ENCODE measurements around the gene ZNF765. TPM values are rescaled to one million over a fixed set of nuclear protein-coding genes. Genes with fewer than 3 reads are reported as not detected.
"Not testable (repeated sequence)": the region's sequence is repeated elsewhere in the genome, so short reads cannot be mapped to it uniquely, and the experiment has no call there.

ZNF765 gene
- total RNA-seq, 1 experiment from 2014 or later, result 23.6 TPM

GRCh38 chr19:53455828-53456227 is 60.9 kb downstream of the ZNF765 start:
- H3K9me3 Mint-ChIP-seq, result peaks cover 50% of the 10 kb centered on the region
- ATAC-seq (no peak), DNase-seq (ENCODE audit: low spot score) (no peak)
- peaks cover 76% of the 10 kb centered on the region for H3K36me3 Mint-ChIP-seq
- H3K4me3 Mint-ChIP-seq, result no peak overlapping the region
- H3K27me3 Mint-ChIP-seq (ENCODE audit: low read depth), result no peaks in the 10 kb centered on the region; the same call in 1 of the 2 replicates
- ChIA-PET CTCF (no interaction called here), POLR2A (no interaction called here)
- no peak overlapping the region for H3K27ac Mint-ChIP-seq
- H3K4me1 Mint-ChIP-seq, result peaks cover 12% of the 10 kb centered on the region
- TF ChIP-seq NFYB (CRISPR knock-in tag; conservative IDR thresholded peaks at IDR 0.05; ENCODE audit: low read depth) (no peak), CREM (CRISPR knock-in tag; IDR thresholded peaks at IDR 0.05) (no peak)
- TF ChIP-seq, protein P1, sequence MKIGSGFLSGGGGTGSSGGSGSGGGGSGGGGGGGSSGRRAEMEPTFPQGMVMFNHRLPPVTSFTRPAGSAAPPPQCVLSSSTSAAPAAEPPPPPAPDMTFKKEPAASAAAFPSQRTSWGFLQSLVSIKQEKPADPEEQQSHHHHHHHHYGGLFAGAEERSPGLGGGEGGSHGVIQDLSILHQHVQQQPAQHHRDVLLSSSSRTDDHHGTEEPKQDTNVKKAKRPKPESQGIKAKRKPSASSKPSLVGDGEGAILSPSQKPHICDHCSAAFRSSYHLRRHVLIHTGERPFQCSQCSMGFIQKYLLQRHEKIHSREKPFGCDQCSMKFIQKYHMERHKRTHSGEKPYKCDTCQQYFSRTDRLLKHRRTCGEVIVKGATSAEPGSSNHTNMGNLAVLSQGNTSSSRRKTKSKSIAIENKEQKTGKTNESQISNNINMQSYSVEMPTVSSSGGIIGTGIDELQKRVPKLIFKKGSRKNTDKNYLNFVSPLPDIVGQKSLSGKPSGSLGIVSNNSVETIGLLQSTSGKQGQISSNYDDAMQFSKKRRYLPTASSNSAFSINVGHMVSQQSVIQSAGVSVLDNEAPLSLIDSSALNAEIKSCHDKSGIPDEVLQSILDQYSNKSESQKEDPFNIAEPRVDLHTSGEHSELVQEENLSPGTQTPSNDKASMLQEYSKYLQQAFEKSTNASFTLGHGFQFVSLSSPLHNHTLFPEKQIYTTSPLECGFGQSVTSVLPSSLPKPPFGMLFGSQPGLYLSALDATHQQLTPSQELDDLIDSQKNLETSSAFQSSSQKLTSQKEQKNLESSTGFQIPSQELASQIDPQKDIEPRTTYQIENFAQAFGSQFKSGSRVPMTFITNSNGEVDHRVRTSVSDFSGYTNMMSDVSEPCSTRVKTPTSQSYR (CRISPR knock-in tag; IDR thresholded peaks at IDR 0.05), result no peak

GRCh38 chr19:53460131-53460721 is 65.3 kb downstream of the ZNF765 start:
- POLR2A ChIA-PET, result interaction anchor here (0.6 kb wide), 1 partner anchor 10 kb away, joined by 5 read pairs; no protein-coding TSS in a partner anchor
- peaks cover 35% of the 10 kb centered on the region for H3K36me3 Mint-ChIP-seq
- peaks cover 32% of the 10 kb centered on the region for H3K9me3 Mint-ChIP-seq
- CTCF ChIA-PET, result interaction anchor here (1.0 kb wide), 1 partner anchor 52 kb away, joined by 3 read pairs; no protein-coding TSS in a partner anchor
- H3K4me1 Mint-ChIP-seq, result peaks cover 29% of the 10 kb centered on the region
- DNase-seq (ENCODE audit: low spot score); H3K4me3 Mint-ChIP-seq; H3K27me3 Mint-ChIP-seq (ENCODE audit: low read depth); ATAC-seq: not testable (repeated sequence)
- peak overlapping the region; percentile 85 for H3K27ac Mint-ChIP-seq

DNA sequence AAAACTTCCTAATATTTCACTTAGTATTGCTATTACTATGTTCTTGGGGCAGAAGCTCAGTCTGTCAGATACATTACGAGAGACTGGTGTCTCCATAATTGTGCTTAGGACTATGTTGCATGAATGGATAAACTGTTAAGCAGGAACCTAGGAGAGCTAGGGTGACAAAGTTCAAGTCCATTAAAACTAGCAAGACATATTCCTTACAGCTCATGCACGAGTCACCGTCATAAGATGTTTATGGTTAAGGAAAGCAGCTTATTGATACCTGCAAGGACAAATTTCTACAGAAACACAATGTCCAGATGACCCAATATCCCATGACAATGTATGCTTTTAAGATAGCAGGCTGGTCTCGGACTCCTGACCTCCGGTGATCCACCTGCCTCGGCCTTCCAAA is 66.9 kb downstream of the ZNF765 start:
- Mint-ChIP-seq H3K4me1 (peaks cover 35% of the 10 kb centered on the region), H3K9me3 (peaks cover 16% of the 10 kb centered on the region), H3K27ac (no peak overlapping the region), H3K27me3 (ENCODE audit: low read depth) (peaks cover 8% of the 10 kb centered on the region), H3K36me3 (peaks cover 19% of the 10 kb centered on the region), H3K4me3 (no peak overlapping the region)
- CTCF ChIA-PET, result interaction anchor here (2.2 to 3.2 kb wide), 2 partner anchors 37 to 59 kb away, joined by 10 to 20 read pairs; no protein-coding TSS in a partner anchor
- TF ChIP-seq TEAD4 (CRISPR knock-in tag; IDR thresholded peaks at IDR 0.05) (no peak), ZNF671 (CRISPR knock-in tag; IDR thresholded peaks at IDR 0.05) (no peak), NR1H2 (CRISPR knock-in tag; IDR thresholded peaks at IDR 0.05) (no peak)
- no peak for DNase-seq (ENCODE audit: low spot score)
- no peak for ATAC-seq
- POLR2A ChIA-PET, result no interaction called here

GRCh38 chr19:53462861-53463260 is 67.9 kb downstream of the ZNF765 start:
- peaks cover 9% of the 10 kb centered on the region for H3K9me3 Mint-ChIP-seq
- ATAC-seq (no peak), DNase-seq (ENCODE audit: low spot score) (no peak)
- peaks cover 10% of the 10 kb centered on the region for H3K36me3 Mint-ChIP-seq
- H3K4me1 Mint-ChIP-seq, result peaks cover 35% of the 10 kb centered on the region
- peak overlapping the region; percentile 10; the same call in 1 of the 2 replicates for H3K27ac Mint-ChIP-seq
- peaks cover 8% of the 10 kb centered on the region for H3K27me3 Mint-ChIP-seq (ENCODE audit: low read depth)
- H3K4me3 Mint-ChIP-seq, result peak overlapping the region; percentile 68
- POLR2A ChIA-PET, result interaction anchor here (0.8 kb wide), 1 partner anchor 58 kb away, joined by 3 read pairs; no protein-coding TSS in a partner anchor
- CTCF ChIA-PET, result interaction anchor here (0.6 to 3.2 kb wide), 13 partner anchors 11 to 480 kb away, joined by 3 to 20 read pairs (median 5); partner anchors contain the start of genes ZNF761 and ZNF765
- TF ChIP-seq KAT7 (CRISPR knock-in tag; IDR thresholded peaks at IDR 0.05; ENCODE audit: borderline replicate concordance), result no peak
- TF ChIP-seq ZNF532 (CRISPR knock-in tag; IDR thresholded peaks at IDR 0.05; ENCODE audit: borderline replicate concordance), result no peak
- TF ChIP-seq SMAD4 (CRISPR knock-in tag; IDR thresholded peaks at IDR 0.05), result no peak
- no peak for TF ChIP-seq CTCF (IDR thresholded peaks at IDR 0.05)
- no peak for TF ChIP-seq SOX15 (CRISPR knock-in tag; IDR thresholded peaks at IDR 0.05)
- no peak for TF ChIP-seq TCF7 (CRISPR knock-in tag; IDR thresholded peaks at IDR 0.05; ENCODE audit: low read depth)
- no peak for TF ChIP-seq TP53 (CRISPR knock-in tag; IDR thresholded peaks at IDR 0.05)
- no peak for TF ChIP-seq SMAD3 (CRISPR knock-in tag; IDR thresholded peaks at IDR 0.05; ENCODE audit: borderline replicate concordance)
- no peak for TF ChIP-seq CBFB (CRISPR knock-in tag; IDR thresholded peaks at IDR 0.05; ENCODE audit: low read depth)
- no peak for TF ChIP-seq NFYB (CRISPR knock-in tag; conservative IDR thresholded peaks at IDR 0.05; ENCODE audit: low read depth)
- TF ChIP-seq, protein P2, sequence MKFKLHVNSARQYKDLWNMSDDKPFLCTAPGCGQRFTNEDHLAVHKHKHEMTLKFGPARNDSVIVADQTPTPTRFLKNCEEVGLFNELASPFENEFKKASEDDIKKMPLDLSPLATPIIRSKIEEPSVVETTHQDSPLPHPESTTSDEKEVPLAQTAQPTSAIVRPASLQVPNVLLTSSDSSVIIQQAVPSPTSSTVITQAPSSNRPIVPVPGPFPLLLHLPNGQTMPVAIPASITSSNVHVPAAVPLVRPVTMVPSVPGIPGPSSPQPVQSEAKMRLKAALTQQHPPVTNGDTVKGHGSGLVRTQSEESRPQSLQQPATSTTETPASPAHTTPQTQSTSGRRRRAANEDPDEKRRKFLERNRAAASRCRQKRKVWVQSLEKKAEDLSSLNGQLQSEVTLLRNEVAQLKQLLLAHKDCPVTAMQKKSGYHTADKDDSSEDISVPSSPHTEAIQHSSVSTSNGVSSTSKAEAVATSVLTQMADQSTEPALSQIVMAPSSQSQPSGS (CRISPR knock-in tag; IDR thresholded peaks at IDR 0.05; ENCODE audit: borderline replicate concordance, low read depth), result no peak
